HL-60 (cell line): ENCODE results near the gene BCAR3.

Experiments used
- POLR2AphosphoS5 ChIP-seq: IDR thresholded peaks from 2 replicates; pipeline ENCODE4 v1.6.1; 2012; ENCODE audit warnings: low read depth
- TF ChIP-seq, protein P1 (sequence below): IDR thresholded peaks from one replicate; pipeline ENCODE4 v1.5.1; 2011; ENCODE audit warnings: low read length, control low read depth, inconsistent platforms; ENCODE audit not compliant: insufficient read depth

DNA sequence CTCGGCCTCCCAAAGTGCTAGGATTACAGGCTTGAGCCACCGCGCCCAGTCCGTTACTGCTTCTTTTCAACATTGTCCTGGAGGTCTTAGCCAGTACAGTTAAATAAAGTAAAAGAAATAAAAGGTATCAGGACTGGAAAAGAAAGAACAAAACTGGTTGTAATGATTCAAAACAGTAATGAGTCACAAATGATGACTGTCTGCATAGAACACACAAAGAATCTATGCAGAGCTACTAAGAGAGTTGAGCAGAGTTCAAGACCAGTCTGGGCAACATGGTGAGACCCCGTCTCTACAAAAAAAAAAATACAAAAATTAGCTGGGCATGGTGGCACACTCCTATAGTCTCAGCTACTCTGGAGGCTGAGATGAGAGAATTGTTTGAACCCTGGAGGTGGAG, 23.4 kb downstream of the BCAR3 start:
- TF ChIP-seq, protein P1, sequence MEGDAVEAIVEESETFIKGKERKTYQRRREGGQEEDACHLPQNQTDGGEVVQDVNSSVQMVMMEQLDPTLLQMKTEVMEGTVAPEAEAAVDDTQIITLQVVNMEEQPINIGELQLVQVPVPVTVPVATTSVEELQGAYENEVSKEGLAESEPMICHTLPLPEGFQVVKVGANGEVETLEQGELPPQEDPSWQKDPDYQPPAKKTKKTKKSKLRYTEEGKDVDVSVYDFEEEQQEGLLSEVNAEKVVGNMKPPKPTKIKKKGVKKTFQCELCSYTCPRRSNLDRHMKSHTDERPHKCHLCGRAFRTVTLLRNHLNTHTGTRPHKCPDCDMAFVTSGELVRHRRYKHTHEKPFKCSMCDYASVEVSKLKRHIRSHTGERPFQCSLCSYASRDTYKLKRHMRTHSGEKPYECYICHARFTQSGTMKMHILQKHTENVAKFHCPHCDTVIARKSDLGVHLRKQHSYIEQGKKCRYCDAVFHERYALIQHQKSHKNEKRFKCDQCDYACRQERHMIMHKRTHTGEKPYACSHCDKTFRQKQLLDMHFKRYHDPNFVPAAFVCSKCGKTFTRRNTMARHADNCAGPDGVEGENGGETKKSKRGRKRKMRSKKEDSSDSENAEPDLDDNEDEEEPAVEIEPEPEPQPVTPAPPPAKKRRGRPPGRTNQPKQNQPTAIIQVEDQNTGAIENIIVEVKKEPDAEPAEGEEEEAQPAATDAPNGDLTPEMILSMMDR = no peak
- TF ChIP-seq POLR2AphosphoS5 = no peak
